Muscle layer of colon (tissue), 2 donors: ENCODE results near the gene KCTD15.

Source experiments
- H3K27ac ChIP-seq: one replicate; pipeline ENCODE4 v1.7.0; 2013; ENCODE audit warnings: low read depth, mild to moderate bottlenecking, low read length, moderate library complexity
- H3K27me3 ChIP-seq, 2 donors: one replicate each; pipeline ENCODE4 v1.7.0; 2013; ENCODE audit warnings: low read length in 2 of 2, mild to moderate bottlenecking in 2 of 2; ENCODE audit not compliant: insufficient read depth in 2 of 2, control insufficient read depth in 1 of 2
- H3K36me3 ChIP-seq: one replicate; pipeline ENCODE4 v1.7.0; 2013; ENCODE audit warnings: mild to moderate bottlenecking, low read length; ENCODE audit not compliant: insufficient read depth
- H3K4me1 ChIP-seq: one replicate; pipeline ENCODE4 v1.7.0; 2013; ENCODE audit warnings: mild to moderate bottlenecking, low read length; ENCODE audit not compliant: insufficient read depth
- H3K4me3 ChIP-seq, 2 donors: one replicate each; pipeline ENCODE4 v1.7.0; 2013; ENCODE audit warnings: low read length in 2 of 2, low read depth in 1 of 2, mild to moderate bottlenecking in 1 of 2, moderate library complexity in 1 of 2
- H3K9ac ChIP-seq: one replicate; pipeline ENCODE4 v1.7.0; 2013; ENCODE audit warnings: low read length
- H3K9me3 ChIP-seq: one replicate; pipeline ENCODE4 v1.7.0; 2013; ENCODE audit warnings: mild to moderate bottlenecking, low read length
- donor health status: abdominal sarcoma.
- donor health status: Adenocarcinoma of cecum.

KCTD15 gene

GRCh38 chr19:33841685-33842084 is 45.0 kb downstream of the KCTD15 start:
- no peaks in the 10 kb centered on the region for H3K4me1 ChIP-seq
- H3K36me3 ChIP-seq, result no peaks in the 10 kb centered on the region
- H3K27me3 ChIP-seq, result no peaks in the 10 kb centered on the region
- H3K27ac ChIP-seq, result no peak overlapping the region
- H3K9me3 ChIP-seq, result no peaks in the 10 kb centered on the region
- H3K9ac ChIP-seq, result no peak overlapping the region
- H3K4me3 ChIP-seq, result no peak overlapping the region

GRCh38 chr19:33844478-33844877 is 47.8 kb downstream of the KCTD15 start:
- Histone ChIP-seq H3K9me3 (no peaks in the 10 kb centered on the region), H3K4me3 (no peak overlapping the region), H3K36me3 (no peaks in the 10 kb centered on the region), H3K27ac (no peak overlapping the region), H3K27me3 (no peaks in the 10 kb centered on the region), H3K4me1 (no peaks in the 10 kb centered on the region), H3K9ac (no peak overlapping the region)

GRCh38 chr19:33845498-33845897 is 48.8 kb downstream of the KCTD15 start:
- H3K9ac ChIP-seq, result no peak overlapping the region
- no peaks in the 10 kb centered on the region for H3K27me3 ChIP-seq
- H3K9me3 ChIP-seq, result no peaks in the 10 kb centered on the region
- no peaks in the 10 kb centered on the region for H3K4me1 ChIP-seq
- no peak overlapping the region for H3K4me3 ChIP-seq
- H3K27ac ChIP-seq, result no peak overlapping the region
- no peaks in the 10 kb centered on the region for H3K36me3 ChIP-seq

- H3K9me3 ChIP-seq, result no peaks in the 10 kb centered on the region
- no peak overlapping the region for H3K9ac ChIP-seq
- no peaks in the 10 kb centered on the region for H3K27me3 ChIP-seq
- H3K36me3 ChIP-seq, result no peaks in the 10 kb centered on the region
- H3K4me1 ChIP-seq, result no peaks in the 10 kb centered on the region
- H3K27ac ChIP-seq, result no peak overlapping the region
- H3K4me3 ChIP-seq, result no peak overlapping the region
Measured at GRCh38 chr19:33849551-33850147, 53.0 kb downstream of the KCTD15 start.

- no peaks in the 10 kb centered on the region for H3K9me3 ChIP-seq
- H3K4me3 ChIP-seq, result no peak overlapping the region
- no peak overlapping the region for H3K9ac ChIP-seq
- H3K36me3 ChIP-seq, result no peaks in the 10 kb centered on the region
- no peaks in the 10 kb centered on the region for H3K27me3 ChIP-seq
- no peaks in the 10 kb centered on the region for H3K4me1 ChIP-seq
- no peak overlapping the region for H3K27ac ChIP-seq
Measured at GRCh38 chr19:33859016-33859415, 62.3 kb downstream of the KCTD15 start.

- no peaks in the 10 kb centered on the region for H3K36me3 ChIP-seq
Measured at GRCh38 chr19:33860312-33861090, 63.8 kb downstream of the KCTD15 start.

GRCh38 chr19:33861950-33862349 is 65.3 kb downstream of the KCTD15 start:
- H3K9ac ChIP-seq, result no peak overlapping the region
- no peaks in the 10 kb centered on the region for H3K9me3 ChIP-seq
- no peaks in the 10 kb centered on the region for H3K27me3 ChIP-seq
- H3K36me3 ChIP-seq, result no peaks in the 10 kb centered on the region
- H3K4me3 ChIP-seq, result no peak overlapping the region
- no peaks in the 10 kb centered on the region for H3K4me1 ChIP-seq
- no peak overlapping the region for H3K27ac ChIP-seq

More at GRCh38 chr19:33860312-33861090, 63.8 kb downstream of the KCTD15 start:
- Histone ChIP-seq H3K9me3 (no peaks in the 10 kb centered on the region), H3K27ac (no peak overlapping the region), H3K4me3 (no peak overlapping the region), H3K4me1 (no peaks in the 10 kb centered on the region), H3K27me3 (no peaks in the 10 kb centered on the region), H3K9ac (no peak overlapping the region)

- H3K4me1 ChIP-seq, result peaks cover 5% of the 10 kb centered on the region
- no peak overlapping the region for H3K27ac ChIP-seq
- H3K9me3 ChIP-seq, result no peaks in the 10 kb centered on the region
- no peak overlapping the region for H3K4me3 ChIP-seq
- no peaks in the 10 kb centered on the region for H3K27me3 ChIP-seq
- no peak overlapping the region for H3K9ac ChIP-seq
- no peaks in the 10 kb centered on the region for H3K36me3 ChIP-seq
Measured at GRCh38 chr19:33862981-33863380, 66.3 kb downstream of the KCTD15 start.

GRCh38 chr19:33863436-33863835 is 66.8 kb downstream of the KCTD15 start:
- Histone ChIP-seq H3K36me3 (no peaks in the 10 kb centered on the region), H3K9ac (no peak overlapping the region), H3K4me3 (no peak overlapping the region), H3K4me1 (peaks cover 5% of the 10 kb centered on the region), H3K27ac (no peak overlapping the region), H3K27me3 (no peaks in the 10 kb centered on the region), H3K9me3 (no peaks in the 10 kb centered on the region)

- Histone ChIP-seq H3K27ac (no peak overlapping the region), H3K4me1 (peaks cover 9% of the 10 kb centered on the region), H3K27me3 (no peaks in the 10 kb centered on the region), H3K9ac (no peak overlapping the region), H3K9me3 (no peaks in the 10 kb centered on the region), H3K36me3 (no peaks in the 10 kb centered on the region), H3K4me3 (no peak overlapping the region)
Measured at GRCh38 chr19:33864311-33864850, 67.7 kb downstream of the KCTD15 start.

- no peaks in the 10 kb centered on the region for H3K36me3 ChIP-seq
- no peak overlapping the region for H3K4me3 ChIP-seq
- H3K9ac ChIP-seq, result no peak overlapping the region
- H3K27ac ChIP-seq, result no peak overlapping the region
- H3K9me3 ChIP-seq, result no peaks in the 10 kb centered on the region
- peaks cover 9% of the 10 kb centered on the region for H3K4me1 ChIP-seq
- no peaks in the 10 kb centered on the region for H3K27me3 ChIP-seq
Measured at GRCh38 chr19:33865306-33865705, 68.6 kb downstream of the KCTD15 start.
